A549 (cell line): Measurements from ENCODE around the gene COBLL1.

Experiments
- JUNB ChIP-seq: fragments of >200 bp; sonication (Bioruptor Twin); formaldehyde crosslinking; IDR thresholded peaks from 2 replicates; pipeline ENCODE4 v1.6.1; 2016
- MAX ChIP-seq: IDR thresholded peaks from 2 replicates; pipeline ENCODE4 v1.6.1; 2012
- RFX5 ChIP-seq: fragments of 450-650 bp; IDR thresholded peaks from 2 replicates; pipeline ENCODE4 v1.7.1; 2014; ENCODE audit warnings: antibody characterized with exemption, mild to moderate bottlenecking, moderate library complexity
- TF ChIP-seq, protein P1 (sequence below): fragments of >200 bp; sonication (Bioruptor Twin); formaldehyde crosslinking; IDR thresholded peaks from 3 replicates; pipeline ENCODE4 v1.5.1; 2016

GRCh38 chr2:164771897-164772296 lies 69.7 kb downstream of the COBLL1 start:
- no peak for TF ChIP-seq JUNB
- TF ChIP-seq, protein P1, sequence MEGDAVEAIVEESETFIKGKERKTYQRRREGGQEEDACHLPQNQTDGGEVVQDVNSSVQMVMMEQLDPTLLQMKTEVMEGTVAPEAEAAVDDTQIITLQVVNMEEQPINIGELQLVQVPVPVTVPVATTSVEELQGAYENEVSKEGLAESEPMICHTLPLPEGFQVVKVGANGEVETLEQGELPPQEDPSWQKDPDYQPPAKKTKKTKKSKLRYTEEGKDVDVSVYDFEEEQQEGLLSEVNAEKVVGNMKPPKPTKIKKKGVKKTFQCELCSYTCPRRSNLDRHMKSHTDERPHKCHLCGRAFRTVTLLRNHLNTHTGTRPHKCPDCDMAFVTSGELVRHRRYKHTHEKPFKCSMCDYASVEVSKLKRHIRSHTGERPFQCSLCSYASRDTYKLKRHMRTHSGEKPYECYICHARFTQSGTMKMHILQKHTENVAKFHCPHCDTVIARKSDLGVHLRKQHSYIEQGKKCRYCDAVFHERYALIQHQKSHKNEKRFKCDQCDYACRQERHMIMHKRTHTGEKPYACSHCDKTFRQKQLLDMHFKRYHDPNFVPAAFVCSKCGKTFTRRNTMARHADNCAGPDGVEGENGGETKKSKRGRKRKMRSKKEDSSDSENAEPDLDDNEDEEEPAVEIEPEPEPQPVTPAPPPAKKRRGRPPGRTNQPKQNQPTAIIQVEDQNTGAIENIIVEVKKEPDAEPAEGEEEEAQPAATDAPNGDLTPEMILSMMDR, result no peak
- no peak for TF ChIP-seq RFX5
- no peak for TF ChIP-seq MAX
